H9 (cell line): ENCODE data around the gene NR1H4. TPM values are rescaled to one million over a fixed set of nuclear protein-coding genes. Genes with fewer than 3 reads are reported as not detected.
"Not testable (repeated sequence)": the region's sequence is repeated elsewhere in the genome, so short reads cannot be mapped to it uniquely, and the experiment has no call there.

ENCODE experiments used
- DNase-seq: peaks from one replicate; pipeline ENCODE4 v3.0.0-alpha.2; 2017
- H2AFZ ChIP-seq: one replicate; pipeline ENCODE4 v1.6.1; 2013; ENCODE audit warnings: mild to moderate bottlenecking, low read length, control low read depth, moderate library complexity
- H2AK5ac ChIP-seq: 2 replicates; pipeline ENCODE4 v1.6.1; 2013; ENCODE audit warnings: low read length, control low read depth, mixed read lengths; ENCODE audit not compliant: insufficient read length
- H2BK120ac ChIP-seq: one replicate; pipeline ENCODE4 v1.6.1; 2013; ENCODE audit warnings: low read depth, mild to moderate bottlenecking, low read length, control low read depth, inconsistent platforms; ENCODE audit not compliant: poor library complexity, severe bottlenecking
- H2BK12ac ChIP-seq: 2 replicates; pipeline ENCODE4 v1.6.1; 2013; ENCODE audit warnings: low read length, control low read depth, mixed read lengths, low read depth; ENCODE audit not compliant: insufficient read length
- H2BK15ac ChIP-seq: 2 replicates; pipeline ENCODE4 v1.6.1; 2013; ENCODE audit warnings: low read depth, low read length, control low read depth
- H2BK20ac ChIP-seq: one replicate; pipeline ENCODE4 v1.6.1; 2013; ENCODE audit warnings: low read depth, mild to moderate bottlenecking, low read length, control low read depth, inconsistent platforms; ENCODE audit not compliant: poor library complexity, severe bottlenecking
- H2BK5ac ChIP-seq: 2 replicates; pipeline ENCODE4 v1.6.1; 2013; ENCODE audit warnings: low read length, control low read depth, mixed read lengths; ENCODE audit not compliant: insufficient read length
- H3K14ac ChIP-seq: 2 replicates; pipeline ENCODE4 v1.6.1; 2013; ENCODE audit warnings: low read length, control low read depth; ENCODE audit not compliant: insufficient read depth
- H3K18ac ChIP-seq: 2 replicates; pipeline ENCODE4 v1.6.1; 2013; ENCODE audit warnings: low read depth, mild to moderate bottlenecking, mixed read lengths, low read length, control low read depth; ENCODE audit not compliant: insufficient read length
- H3K23ac ChIP-seq: 2 replicates; pipeline ENCODE4 v1.6.1; 2013; ENCODE audit warnings: low read length, control low read depth, mixed read lengths, low read depth; ENCODE audit not compliant: insufficient read length
- H3K23me2 ChIP-seq: 2 replicates; pipeline ENCODE4 v1.6.1; 2013; ENCODE audit warnings: low read depth, mild to moderate bottlenecking, mixed read lengths, low read length, control low read depth; ENCODE audit not compliant: insufficient read length, poor library complexity, severe bottlenecking
- H3K27ac ChIP-seq: 2 replicates; pipeline ENCODE4 v1.5.1; 2013; ENCODE audit warnings: low read length, control low read depth, mixed read lengths, low read depth; ENCODE audit not compliant: insufficient read length
- H3K27me3 ChIP-seq: 2 replicates; pipeline ENCODE4 v1.6.1; 2013; ENCODE audit warnings: low read length, control low read depth, inconsistent platforms; ENCODE audit not compliant: insufficient read depth
- H3K4ac ChIP-seq: 2 replicates; pipeline ENCODE4 v1.6.1; 2013; ENCODE audit warnings: low read depth, mild to moderate bottlenecking, control low read depth, inconsistent platforms, low read length, moderate library complexity
- H3K4me1 ChIP-seq: 2 replicates; pipeline ENCODE4 v1.6.1; 2013; ENCODE audit warnings: low read length, control low read depth, inconsistent platforms; ENCODE audit not compliant: insufficient read depth
- H3K4me2 ChIP-seq: 2 replicates; pipeline ENCODE4 v1.6.1; 2013; ENCODE audit warnings: low read length, control low read depth, mixed read lengths; ENCODE audit not compliant: insufficient read length, insufficient read depth
- H3K56ac ChIP-seq: 2 replicates; pipeline ENCODE4 v1.6.1; 2013; ENCODE audit warnings: low read depth, mild to moderate bottlenecking, mixed read lengths, low read length, control low read depth; ENCODE audit not compliant: insufficient read length
- H3K79me1 ChIP-seq: 2 replicates; pipeline ENCODE4 v1.6.1; 2013; ENCODE audit warnings: low read depth, mild to moderate bottlenecking, moderate library complexity, low read length, control low read depth, inconsistent platforms; ENCODE audit not compliant: insufficient read depth, poor library complexity, severe bottlenecking
- H3K79me2 ChIP-seq: 2 replicates; pipeline ENCODE4 v1.6.1; 2013; ENCODE audit warnings: low read length, control low read depth, inconsistent platforms; ENCODE audit not compliant: insufficient read depth
- H3K9ac ChIP-seq: 2 replicates; pipeline ENCODE4 v1.6.1; 2013; ENCODE audit warnings: low read length, control low read depth, mixed read lengths; ENCODE audit not compliant: insufficient read length; ENCODE audit errors: extremely low read depth
- H3K9me3 ChIP-seq: one replicate; pipeline ENCODE4 v1.6.1; 2013; ENCODE audit warnings: low read depth, low read length, inconsistent platforms; ENCODE audit not compliant: control insufficient read depth
- H3T11ph ChIP-seq: one replicate; pipeline ENCODE4 v1.6.1; 2013; ENCODE audit warnings: mild to moderate bottlenecking, low read length, control low read depth, inconsistent platforms
- H4K20me1 ChIP-seq: one replicate; pipeline ENCODE4 v1.6.1; 2013; ENCODE audit not compliant: control insufficient read depth, insufficient read length, insufficient read depth
- H4K5ac ChIP-seq: 2 replicates; pipeline ENCODE4 v1.6.1; 2013; ENCODE audit warnings: low read depth, mild to moderate bottlenecking, mixed read lengths, low read length, control low read depth; ENCODE audit not compliant: insufficient read length
- H4K8ac ChIP-seq: replicated peaks from 2 replicates; pipeline ENCODE4 v1.6.1; 2013; ENCODE audit warnings: low read length, control low read depth, mixed read lengths, low read depth; ENCODE audit not compliant: insufficient read length
- H4K91ac ChIP-seq: 2 replicates; pipeline ENCODE4 v1.6.1; 2013; ENCODE audit warnings: low read depth, mild to moderate bottlenecking, moderate library complexity, mixed read lengths, low read length, control low read depth; ENCODE audit not compliant: insufficient read length
- H3K27ac Mint-ChIP-seq, 3 experiments: 2 replicates in 2 of 3; 3 replicates in 1 of 3; pipeline ENCODE4 v1.8.0; 2020 to 2021; ENCODE audit warnings: mixed read lengths in 3 of 3, mild to moderate bottlenecking in 1 of 3, moderate library complexity in 1 of 3
- H3K27me3 Mint-ChIP-seq: 2 replicates; pipeline ENCODE4 v1.8.0; 2021; ENCODE audit warnings: low read depth, mild to moderate bottlenecking, moderate library complexity, mixed read lengths
- H3K36me3 Mint-ChIP-seq, 3 experiments: 2 replicates in 2 of 3; 3 replicates in 1 of 3; pipeline ENCODE4 v1.8.0; 2020 to 2021; ENCODE audit warnings: low read depth in 3 of 3, mixed read lengths in 3 of 3; ENCODE audit not compliant: insufficient read depth in 1 of 3
- H3K4me1 Mint-ChIP-seq, 2 experiments: 2 replicates each; pipeline ENCODE4 v1.8.0; 2020; ENCODE audit warnings: mixed read lengths in 2 of 2
- H3K4me3 Mint-ChIP-seq, 2 experiments: 2 replicates in 1 of 2; 3 replicates in 1 of 2; pipeline ENCODE4 v1.8.0; 2020 to 2021; ENCODE audit warnings: mild to moderate bottlenecking in 2 of 2, mixed read lengths in 2 of 2, moderate library complexity in 1 of 2
- H3K9me3 Mint-ChIP-seq, 2 experiments: 2 replicates in 1 of 2; 3 replicates in 1 of 2; pipeline ENCODE4 v1.8.0; 2020; ENCODE audit warnings: mild to moderate bottlenecking in 2 of 2, mixed read lengths in 2 of 2, moderate library complexity in 1 of 2
- WGBS: extraction: QIAGEN DNeasy Blood & Tissue Kit; methylation state at CpG from one replicate; pipeline ENCODE4 v1.1.7; 2013; ENCODE audit warnings: missing lambda C conversion rate, low lambda C conversion rate, mixed read lengths; ENCODE audit not compliant: insufficient read length; ENCODE audit errors: extremely low coverage; 5-methylcytosine and 5-hydroxymethylcytosine counted together
- total RNA-seq: library from RNA; stranded (reverse); gene quantifications from 2 replicates; pipeline ENCODE4 v1.2.1, GENCODE V29; 2021
- TF ChIP-seq, protein P1 (sequence below): fragments of 200-600 bp; sonication (generic); conservative IDR thresholded peaks from 3 replicates; pipeline ENCODE4 v1.8.0; 2021; ENCODE audit warnings: antibody characterized with exemption, mild to moderate bottlenecking

NR1H4 gene
- total RNA-seq, 1 experiment from 2014 or later: not detected

DNA sequence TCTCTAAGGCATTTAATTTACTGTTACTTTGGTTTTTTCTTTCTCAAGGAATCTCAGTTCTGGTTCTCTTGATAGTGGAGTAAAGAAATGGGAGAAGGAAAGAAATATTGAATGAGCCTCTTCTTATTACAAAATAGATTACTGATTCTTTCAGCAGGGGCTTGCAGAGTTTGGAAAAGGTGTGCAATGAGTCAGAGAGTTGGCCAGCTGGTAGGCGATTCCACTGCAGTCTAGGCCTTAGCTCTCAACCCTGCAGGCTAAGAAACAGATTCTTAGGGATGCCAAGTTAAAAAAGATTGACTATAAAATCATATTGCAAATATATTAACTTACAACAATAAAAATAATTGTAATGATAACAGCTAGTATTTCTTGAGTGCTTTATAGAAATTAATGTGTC, 25.8 kb downstream of the NR1H4 start:
- Histone ChIP-seq H2BK5ac (no peak overlapping the region), H2BK120ac (no peak overlapping the region), H3K9ac (no peak overlapping the region), H2AFZ (no peak overlapping the region), H3K9me3 (no peaks in the 10 kb centered on the region), H4K5ac (no peak overlapping the region), H3K79me2 (no peaks in the 10 kb centered on the region), H2AK5ac (no peak overlapping the region), H3K27ac (no peak overlapping the region), H3K4me1 (no peaks in the 10 kb centered on the region), H4K91ac (no peak overlapping the region), H3K4ac (no peak overlapping the region), H3K23me2 (no peaks in the 10 kb centered on the region), H4K20me1 (no peaks in the 10 kb centered on the region), H2BK20ac (no peak overlapping the region), H3K18ac (no peak overlapping the region), H3T11ph (no peak overlapping the region), H3K27me3 (no peaks in the 10 kb centered on the region), H4K8ac (no peak overlapping the region), H3K56ac (no peak overlapping the region), H3K79me1 (no peaks in the 10 kb centered on the region), H2BK12ac (no peak overlapping the region), H3K23ac (no peak overlapping the region), H3K14ac (no peak overlapping the region), H3K4me2 (no peak overlapping the region), H2BK15ac (no peak overlapping the region)
- TF ChIP-seq, protein P1, sequence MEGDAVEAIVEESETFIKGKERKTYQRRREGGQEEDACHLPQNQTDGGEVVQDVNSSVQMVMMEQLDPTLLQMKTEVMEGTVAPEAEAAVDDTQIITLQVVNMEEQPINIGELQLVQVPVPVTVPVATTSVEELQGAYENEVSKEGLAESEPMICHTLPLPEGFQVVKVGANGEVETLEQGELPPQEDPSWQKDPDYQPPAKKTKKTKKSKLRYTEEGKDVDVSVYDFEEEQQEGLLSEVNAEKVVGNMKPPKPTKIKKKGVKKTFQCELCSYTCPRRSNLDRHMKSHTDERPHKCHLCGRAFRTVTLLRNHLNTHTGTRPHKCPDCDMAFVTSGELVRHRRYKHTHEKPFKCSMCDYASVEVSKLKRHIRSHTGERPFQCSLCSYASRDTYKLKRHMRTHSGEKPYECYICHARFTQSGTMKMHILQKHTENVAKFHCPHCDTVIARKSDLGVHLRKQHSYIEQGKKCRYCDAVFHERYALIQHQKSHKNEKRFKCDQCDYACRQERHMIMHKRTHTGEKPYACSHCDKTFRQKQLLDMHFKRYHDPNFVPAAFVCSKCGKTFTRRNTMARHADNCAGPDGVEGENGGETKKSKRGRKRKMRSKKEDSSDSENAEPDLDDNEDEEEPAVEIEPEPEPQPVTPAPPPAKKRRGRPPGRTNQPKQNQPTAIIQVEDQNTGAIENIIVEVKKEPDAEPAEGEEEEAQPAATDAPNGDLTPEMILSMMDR: no peak
- H3K27ac Mint-ChIP-seq: no peak overlapping the region
- no peaks in the 10 kb centered on the region for H3K4me1 Mint-ChIP-seq
- no peak for DNase-seq
- no peaks in the 10 kb centered on the region for H3K27me3 Mint-ChIP-seq
- H3K9me3 Mint-ChIP-seq: no peaks in the 10 kb centered on the region
- no peak overlapping the region for H3K4me3 Mint-ChIP-seq
- no CpG with 5 or more reads among the region's 1 CpG for WGBS
- no peaks in the 10 kb centered on the region for H3K36me3 Mint-ChIP-seq

DNA sequence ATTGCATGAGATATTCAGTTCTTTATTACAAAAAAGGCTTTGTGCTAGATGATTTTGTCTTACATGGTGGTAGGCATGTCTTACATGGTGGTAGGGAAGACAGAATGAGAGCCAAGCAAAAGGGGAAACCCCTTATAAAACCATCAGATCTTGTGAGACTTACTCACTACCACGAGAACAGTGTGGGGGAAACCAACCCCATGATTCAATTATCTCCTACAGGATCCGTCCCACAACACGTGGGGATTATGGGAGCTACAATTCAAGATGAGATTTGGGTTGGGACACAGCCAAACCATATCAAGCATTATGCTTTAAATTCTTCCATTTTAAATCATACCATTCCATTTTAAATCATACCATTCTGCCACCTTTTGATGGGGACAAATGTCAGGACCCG, 29.1 kb downstream of the NR1H4 start:
- not testable (repeated sequence) for H2AK5ac ChIP-seq, H3T11ph ChIP-seq, H2AFZ ChIP-seq, H2BK120ac ChIP-seq, H4K5ac ChIP-seq, H3K9ac ChIP-seq, H3K23ac ChIP-seq, H3K27me3 Mint-ChIP-seq, H2BK20ac ChIP-seq, H3K9me3 Mint-ChIP-seq, H2BK15ac ChIP-seq, H3K14ac ChIP-seq, H3K4me1 Mint-ChIP-seq, H2BK12ac ChIP-seq, H3K18ac ChIP-seq, H3K4me1 ChIP-seq, H2BK5ac ChIP-seq, DNase-seq, H3K79me2 ChIP-seq, H4K8ac ChIP-seq, H3K4me2 ChIP-seq, H3K9me3 ChIP-seq, H3K27ac Mint-ChIP-seq, H3K23me2 ChIP-seq, H3K4ac ChIP-seq, H3K36me3 Mint-ChIP-seq, H4K91ac ChIP-seq, H3K27ac ChIP-seq, H3K27me3 ChIP-seq, H3K4me3 Mint-ChIP-seq, H3K56ac ChIP-seq, H4K20me1 ChIP-seq, H3K79me1 ChIP-seq
- no CpG with 5 or more reads among the region's 4 CpGs for WGBS
